ENCODE results near the gene TMCO1.
"Not testable (repeated sequence)": the region's sequence is repeated elsewhere in the genome, so short reads cannot be mapped to it uniquely, and the experiment has no call there.

Gene TMCO1

GRCh38 chr1:165688046-165688445, 80.6 kb downstream of the TMCO1 start:
- no peak for DNase-seq (ENCODE audit: low read depth)
- TF ChIP-seq CTCF (IDR thresholded peaks at IDR 0.05; ENCODE audit: control insufficient read depth, insufficient read depth, low read depth, low read length, missing control alignments): no peak
- H3K4me3 ChIP-seq (ENCODE audit: control insufficient read depth, low read depth, low read length): no peak overlapping the region

GRCh38 chr1:165686971-165687433, 81.7 kb downstream of the TMCO1 start:
- no peak for DNase-seq (ENCODE audit: low read depth)
- TF ChIP-seq CTCF (IDR thresholded peaks at IDR 0.05; ENCODE audit: control insufficient read depth, insufficient read depth, low read depth, low read length, missing control alignments): no peak
- H3K4me3 ChIP-seq (ENCODE audit: control insufficient read depth, low read depth, low read length): no peak overlapping the region

GRCh38 chr1:165686121-165686970, 82.3 kb downstream of the TMCO1 start:
- peak; percentile 11 for TF ChIP-seq CTCF (IDR thresholded peaks at IDR 0.05; ENCODE audit: control insufficient read depth, insufficient read depth, low read depth, low read length, missing control alignments)
- DNase-seq (ENCODE audit: low read depth): no peak
- no peak overlapping the region for H3K4me3 ChIP-seq (ENCODE audit: control insufficient read depth, low read depth, low read length)

GRCh38 chr1:165683848-165684485, 84.7 kb downstream of the TMCO1 start:
- no peak overlapping the region for H3K4me3 ChIP-seq (ENCODE audit: control insufficient read depth, low read depth, low read length)
- DNase-seq (ENCODE audit: low read depth): no peak

GRCh38 chr1:165680773-165681172, 87.9 kb downstream of the TMCO1 start:
- H3K4me3 ChIP-seq (ENCODE audit: control insufficient read depth, low read depth, low read length); DNase-seq (ENCODE audit: low read depth): not testable (repeated sequence)

More at GRCh38 chr1:165683848-165684485, 84.7 kb downstream of the TMCO1 start:
- no peak for TF ChIP-seq CTCF (IDR thresholded peaks at IDR 0.05; ENCODE audit: control insufficient read depth, insufficient read depth, low read depth, low read length, missing control alignments)

- no peak for TF ChIP-seq CTCF (IDR thresholded peaks at IDR 0.05; ENCODE audit: control insufficient read depth, insufficient read depth, low read depth, low read length, missing control alignments)
- H3K4me3 ChIP-seq (ENCODE audit: control insufficient read depth, low read depth, low read length): no peak overlapping the region
- no peak for DNase-seq (ENCODE audit: low read depth)
Measured at GRCh38 chr1:165680303-165680702, 88.4 kb downstream of the TMCO1 start.
